T47D (cell line): ENCODE measurements around the gene PLSCR5.

Experiments
- DNase-seq, 2 experiments: peaks; one replicate each; pipeline versions ENCODE4 v3.0.0 to v3.0.0-alpha.2; 2011 to 2012; ENCODE audit warnings: low read depth in 1 of 2, low spot score in 1 of 2
- JUND ChIP-seq: IDR thresholded peaks from 2 replicates; pipeline ENCODE4 v1.6.1; 2012; ENCODE audit warnings: low read depth
- in situ Hi-C: cut with HindIII; loops from 2 replicates; pipeline ENCODE4 v1.10.0; 2016; ENCODE audit warnings: low sequenced_read_pairs, low pct_unique_long_range_greater_than_20kb

Gene PLSCR5

GRCh38 chr3:146625186-146625775, 20.1 kb upstream of the PLSCR5 start:
- TF ChIP-seq JUND, result no peak
- in situ Hi-C loops, result no loop called here
- peak in 1 of 2 experiments; percentile 36 for DNase-seq

- DNase-seq, result no peak
- TF ChIP-seq JUND, result no peak
- in situ Hi-C loops, result no loop called here
Observed at GRCh38 chr3:146621723-146622122, 16.6 kb upstream of the PLSCR5 start.

- no peak for TF ChIP-seq JUND
- in situ Hi-C loops, result no loop called here
- DNase-seq, result no peak
Observed at GRCh38 chr3:146612015-146612414, 6.9 kb upstream of the PLSCR5 start.

- no peak for TF ChIP-seq JUND
- DNase-seq, result no peak
- in situ Hi-C loops, result no loop called here
Observed at GRCh38 chr3:146611096-146611495, 6.0 kb upstream of the PLSCR5 start.

- in situ Hi-C loops, result no loop called here
- TF ChIP-seq JUND, result no peak
- DNase-seq, result no peak
Observed at GRCh38 chr3:146598535-146598934, 6.6 kb downstream of the PLSCR5 start.

- no peak for TF ChIP-seq JUND
- peak in 1 of 2 experiments; percentile 40 for DNase-seq
- in situ Hi-C loops, result no loop called here
Observed at GRCh38 chr3:146594843-146595482, 10.2 kb downstream of the PLSCR5 start.

- in situ Hi-C loops, result no loop called here
- DNase-seq, result no peak
- TF ChIP-seq JUND, result no peak
Observed at GRCh38 chr3:146593776-146594175, 11.4 kb downstream of the PLSCR5 start.

GRCh38 chr3:146590521-146590920, 14.6 kb downstream of the PLSCR5 start:
- in situ Hi-C loops, result no loop called here
- TF ChIP-seq JUND, result no peak
- DNase-seq, result no peak

GRCh38 chr3:146589899-146590508, 15.1 kb downstream of the PLSCR5 start:
- in situ Hi-C loops, result no loop called here
- TF ChIP-seq JUND, result no peak
- peak; percentile 30 to 72 for DNase-seq

GRCh38 chr3:146585156-146585555, 20.0 kb downstream of the PLSCR5 start:
- DNase-seq, result no peak
- no peak for TF ChIP-seq JUND
- in situ Hi-C loops, result no loop called here

GRCh38 chr3:146581951-146582467, 23.1 kb downstream of the PLSCR5 start:
- in situ Hi-C loops, result no loop called here
- TF ChIP-seq JUND, result no peak
- DNase-seq, result no peak

- TF ChIP-seq JUND, result no peak
- DNase-seq, result no peak
- in situ Hi-C loops, result no loop called here
Observed at GRCh38 chr3:146581080-146581601, 24.0 kb downstream of the PLSCR5 start.

- DNase-seq, result peak in 1 of 2 experiments; percentile 76
- in situ Hi-C loops, result no loop called here
- TF ChIP-seq JUND, result no peak
Observed at GRCh38 chr3:146577662-146578061, 27.5 kb downstream of the PLSCR5 start.
